ENCODE data around the gene PREX1. TPM values are rescaled to one million over a fixed set of nuclear protein-coding genes. Genes with fewer than 3 reads are reported as not detected.

The PREX1 gene
- total and polyA plus RNA-seq, 2 of the 4 experiments (the other 2 are of a cell fraction) = 0.67 to 0.72 TPM

DNA sequence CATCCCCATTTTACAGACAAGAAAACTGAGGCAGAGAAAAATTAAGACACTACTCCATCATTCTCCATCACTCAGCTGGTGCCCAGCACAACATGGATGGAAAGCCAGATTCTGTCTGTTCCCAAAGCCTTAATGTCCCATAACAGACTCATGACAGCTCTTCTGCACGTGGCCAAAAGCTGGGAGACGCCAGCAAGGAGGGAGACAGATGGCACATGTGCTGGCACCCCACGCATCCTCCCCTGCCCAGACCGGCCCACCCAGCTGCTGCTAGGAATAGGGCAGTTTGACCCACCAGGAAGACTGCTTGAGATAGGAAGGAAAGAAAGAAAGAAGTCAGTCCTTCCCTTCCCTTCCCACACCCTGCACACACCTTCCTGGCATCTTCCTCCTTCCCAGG is 96.3 kb downstream of the PREX1 start:
- intact Hi-C loops (cut with micrococcal nuclease) (no loop called here), dilution Hi-C loops (cut with HindIII; ENCODE audit: low sequenced_read_pairs, unreplicated experiment) (no loop called here), in situ Hi-C loops (cut with MboI; ENCODE audit: low sequenced_read_pairs) (no loop called here)
- H3K27ac ChIP-seq (ENCODE audit: insufficient read depth, low read length) = no peak overlapping the region
- no peak overlapping the region for H3K9ac ChIP-seq (ENCODE audit: low read depth, low read length)
- no peak overlapping the region for H4K91ac ChIP-seq (ENCODE audit: insufficient read depth, low read depth, low read length)
- no peak overlapping the region for H2AK9ac ChIP-seq (replicated peaks; ENCODE audit: low read depth, low read length, poor library complexity)
- H3K4me2 ChIP-seq (ENCODE audit: low read depth, low read length) = no peak overlapping the region
- no peak overlapping the region for H3K14ac ChIP-seq (replicated peaks; ENCODE audit: low read depth, low read length)
- H3K4me3 ChIP-seq (ENCODE audit: insufficient read depth, low read depth, low read length) = no peak overlapping the region
- H3K56ac ChIP-seq (ENCODE audit: extremely low read depth, insufficient read depth, low read length) = no peak overlapping the region
- no peak overlapping the region for H3K18ac ChIP-seq (ENCODE audit: low read depth, low read length)
- no peak overlapping the region for H2AFZ ChIP-seq (replicated peaks; ENCODE audit: low read length, poor library complexity)
- no peaks in the 10 kb centered on the region for H3K79me1 ChIP-seq (ENCODE audit: low read depth in 1 of 2, low read length in 2 of 2)
- ATAC-seq (ENCODE audit: low read depth) = no peak
- no peaks in the 10 kb centered on the region for H3K27me3 ChIP-seq (ENCODE audit: control insufficient read depth, insufficient read depth, low read length)
- no peaks in the 10 kb centered on the region for H3K4me1 ChIP-seq (ENCODE audit: control insufficient read depth, insufficient read depth, low read length)
- H4K5ac ChIP-seq (ENCODE audit: low read depth, low read length) = no peak overlapping the region
- no peak overlapping the region for H2BK120ac ChIP-seq (ENCODE audit: low read depth, low read length)
- H2BK20ac ChIP-seq (ENCODE audit: low read depth, low read length) = no peak overlapping the region
- WGBS, 2 experiments (ENCODE audit: extremely low coverage in 2 of 2, insufficient read length in 1 of 2) = no CpG with 5 or more reads among the region's 4 CpGs
- no peak overlapping the region for H3K23ac ChIP-seq (ENCODE audit: low read depth, low read length)
- BruUV-seq (replicated peaks) = no TSS peak
- POLR2A ChIA-PET (ENCODE audit: unreplicated experiment) = no interaction called here
- no peaks in the 10 kb centered on the region for H4K20me1 ChIP-seq (ENCODE audit: insufficient read depth, low read length)
- H3K9me3 ChIP-seq (ENCODE audit: control insufficient read depth, insufficient read depth, low read length) = no peaks in the 10 kb centered on the region
- no peaks in the 10 kb centered on the region for H3K36me3 ChIP-seq (ENCODE audit: control insufficient read depth, insufficient read depth, low read length)
- no peak overlapping the region for H2BK15ac ChIP-seq (ENCODE audit: low read depth, low read length)
- DNase-seq = no peak
- no peak overlapping the region for H2BK5ac ChIP-seq (ENCODE audit: low read depth, low read length, poor library complexity, severe bottlenecking)
- H2AK5ac ChIP-seq (ENCODE audit: low read depth, low read length) = no peak overlapping the region
- no peaks in the 10 kb centered on the region for H3K9me1 ChIP-seq (ENCODE audit: insufficient read depth, low read length)
- no peak overlapping the region for H3K4ac ChIP-seq (ENCODE audit: low read depth, low read length)
- no peak overlapping the region for H4K8ac ChIP-seq (ENCODE audit: low read depth in 2 of 2, low read length in 2 of 2)
- TF ChIP-seq, protein P1, sequence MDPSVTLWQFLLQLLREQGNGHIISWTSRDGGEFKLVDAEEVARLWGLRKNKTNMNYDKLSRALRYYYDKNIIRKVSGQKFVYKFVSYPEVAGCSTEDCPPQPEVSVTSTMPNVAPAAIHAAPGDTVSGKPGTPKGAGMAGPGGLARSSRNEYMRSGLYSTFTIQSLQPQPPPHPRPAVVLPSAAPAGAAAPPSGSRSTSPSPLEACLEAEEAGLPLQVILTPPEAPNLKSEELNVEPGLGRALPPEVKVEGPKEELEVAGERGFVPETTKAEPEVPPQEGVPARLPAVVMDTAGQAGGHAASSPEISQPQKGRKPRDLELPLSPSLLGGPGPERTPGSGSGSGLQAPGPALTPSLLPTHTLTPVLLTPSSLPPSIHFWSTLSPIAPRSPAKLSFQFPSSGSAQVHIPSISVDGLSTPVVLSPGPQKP (IDR thresholded peaks at IDR 0.05; ENCODE audit: borderline replicate concordance, low read depth, low read length) = no peak
- TF ChIP-seq FOS (IDR thresholded peaks at IDR 0.05; ENCODE audit: low read depth, low read length) (no peak), RFX5 (IDR thresholded peaks at IDR 0.05; ENCODE audit: low read depth, low read length) (no peak), CHD1 (IDR thresholded peaks at IDR 0.05; ENCODE audit: low read depth, low read length) (no peak), POLR2A (IDR thresholded peaks at IDR 0.05; ENCODE audit: low read depth, low read length) (no peak), MAFK (IDR thresholded peaks at IDR 0.05; ENCODE audit: low read depth, low read length) (no peak), MXI1 (IDR thresholded peaks at IDR 0.05; ENCODE audit: borderline replicate concordance, low read depth, low read length) (no peak), NFE2L2 (IDR thresholded peaks at IDR 0.05; ENCODE audit: low read depth, low read length) (no peak), MAZ (IDR thresholded peaks at IDR 0.05; ENCODE audit: borderline replicate concordance, low read depth, low read length) (no peak), RAD21 (IDR thresholded peaks at IDR 0.05; ENCODE audit: low read length) (no peak), RCOR1 (IDR thresholded peaks at IDR 0.05; ENCODE audit: insufficient replicate concordance, low read length) (no peak), SMC3 (IDR thresholded peaks at IDR 0.05; ENCODE audit: low read depth, low read length) (no peak)
- CTCF ChIA-PET = no interaction called here
